SK-N-SH (cell line): ENCODE data around the gene NOTO.

Experiments
- CHD2 ChIP-seq: fragments of 150-350 bp; IDR thresholded peaks from 2 replicates; pipeline ENCODE4 v1.6.1; 2018; ENCODE audit warnings: low read length; ENCODE audit not compliant: partially characterized antibody
- EP300 ChIP-seq, 2 experiments: IDR thresholded peaks; 2 replicates each; pipeline versions ENCODE4 v1.4.0 to v1.6.1; 2012; ENCODE audit warnings: borderline replicate concordance in 1 of 2, low read depth in 1 of 2, low read length in 1 of 2
- EZH2phosphoT487 ChIP-seq: fragments of 200-600 bp; sonication (generic); IDR thresholded peaks from 2 replicates; pipeline ENCODE4 v1.6.1; 2017; ENCODE audit warnings: low read depth, mixed run types, mild to moderate bottlenecking, antibody characterized with exemption, moderate library complexity, borderline replicate concordance
- JUND ChIP-seq: IDR thresholded peaks from 2 replicates; pipeline ENCODE4 v1.4.0; 2012
- NFIC ChIP-seq: IDR thresholded peaks from 2 replicates; pipeline ENCODE4 v1.4.0; 2012; ENCODE audit warnings: borderline replicate concordance
- NRF1 ChIP-seq: IDR thresholded peaks from 2 replicates; pipeline ENCODE4 v1.6.1; 2012; ENCODE audit warnings: low read depth, mild to moderate bottlenecking, low read length
- POLR2AphosphoS5 ChIP-seq: IDR thresholded peaks from 2 replicates; pipeline ENCODE4 v1.6.1; 2012; ENCODE audit warnings: low read depth, low read length
- RAD21 ChIP-seq: IDR thresholded peaks from 2 replicates; pipeline ENCODE4 v1.6.1; 2012; ENCODE audit warnings: mild to moderate bottlenecking, low read length
- RXRA ChIP-seq: IDR thresholded peaks from 2 replicates; pipeline ENCODE4 v1.4.0; 2012; ENCODE audit warnings: low read depth, mild to moderate bottlenecking, borderline replicate concordance
- TAF1 ChIP-seq: IDR thresholded peaks from 2 replicates; pipeline ENCODE4 v1.6.1; 2012; ENCODE audit warnings: low read depth, mild to moderate bottlenecking, low read length, moderate library complexity, borderline replicate concordance
- TF ChIP-seq, protein P1 (sequence below): fragments of 200-600 bp; sonication (generic); IDR thresholded peaks from 2 replicates; pipeline ENCODE4 v1.6.1; 2017; ENCODE audit warnings: antibody characterized with exemption, mild to moderate bottlenecking, moderate library complexity
- TF ChIP-seq, protein P2 (sequence below): IDR thresholded peaks from 2 replicates; pipeline ENCODE4 v1.6.1; 2012; ENCODE audit warnings: mild to moderate bottlenecking, low read depth, low read length, moderate library complexity
- TF ChIP-seq, protein P3 (sequence below): fragments of 150-350 bp; IDR thresholded peaks from 2 replicates; pipeline ENCODE4 v1.6.1; 2017; ENCODE audit warnings: antibody characterized with exemption, low read length, low read depth, borderline replicate concordance

DNA sequence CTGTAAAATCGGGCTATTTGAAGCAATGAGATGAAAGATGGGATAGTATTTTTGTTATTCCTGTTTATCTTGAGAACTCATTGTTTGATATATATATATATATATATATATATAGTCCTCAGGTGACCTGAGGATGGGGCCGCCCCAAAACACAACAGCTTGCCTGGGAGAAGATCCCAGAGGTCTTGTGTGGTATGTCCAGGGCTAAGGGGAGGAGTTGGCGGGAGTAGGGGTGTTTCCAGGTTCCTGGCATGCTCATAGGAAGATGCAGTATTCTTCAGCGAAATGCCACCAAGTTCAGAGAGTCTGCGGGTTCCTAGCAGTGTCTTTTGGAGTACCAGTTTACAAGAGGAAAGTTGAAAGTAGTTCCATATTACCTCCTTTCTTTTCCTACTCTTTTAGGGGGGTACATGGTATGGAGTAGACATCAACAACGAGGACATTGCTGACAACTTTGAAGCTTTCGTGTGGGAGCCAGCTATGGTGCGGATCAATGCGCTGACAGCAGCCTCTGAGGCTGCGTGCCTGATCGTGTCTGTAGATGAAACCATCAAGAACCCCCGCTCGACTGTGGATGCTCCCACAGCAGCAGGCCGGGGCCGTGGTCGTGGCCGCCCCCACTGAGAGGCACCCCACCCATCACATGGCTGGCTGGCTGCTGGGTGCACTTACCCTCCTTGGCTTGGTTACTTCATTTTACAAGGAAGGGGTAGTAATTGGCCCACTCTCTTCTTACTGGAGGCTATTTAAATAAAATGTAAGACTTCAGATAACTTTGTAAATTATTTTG lies 50.1 kb downstream of the NOTO start:
- TF ChIP-seq, protein P1, sequence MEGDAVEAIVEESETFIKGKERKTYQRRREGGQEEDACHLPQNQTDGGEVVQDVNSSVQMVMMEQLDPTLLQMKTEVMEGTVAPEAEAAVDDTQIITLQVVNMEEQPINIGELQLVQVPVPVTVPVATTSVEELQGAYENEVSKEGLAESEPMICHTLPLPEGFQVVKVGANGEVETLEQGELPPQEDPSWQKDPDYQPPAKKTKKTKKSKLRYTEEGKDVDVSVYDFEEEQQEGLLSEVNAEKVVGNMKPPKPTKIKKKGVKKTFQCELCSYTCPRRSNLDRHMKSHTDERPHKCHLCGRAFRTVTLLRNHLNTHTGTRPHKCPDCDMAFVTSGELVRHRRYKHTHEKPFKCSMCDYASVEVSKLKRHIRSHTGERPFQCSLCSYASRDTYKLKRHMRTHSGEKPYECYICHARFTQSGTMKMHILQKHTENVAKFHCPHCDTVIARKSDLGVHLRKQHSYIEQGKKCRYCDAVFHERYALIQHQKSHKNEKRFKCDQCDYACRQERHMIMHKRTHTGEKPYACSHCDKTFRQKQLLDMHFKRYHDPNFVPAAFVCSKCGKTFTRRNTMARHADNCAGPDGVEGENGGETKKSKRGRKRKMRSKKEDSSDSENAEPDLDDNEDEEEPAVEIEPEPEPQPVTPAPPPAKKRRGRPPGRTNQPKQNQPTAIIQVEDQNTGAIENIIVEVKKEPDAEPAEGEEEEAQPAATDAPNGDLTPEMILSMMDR = no peak
- TF ChIP-seq EZH2phosphoT487 (no peak), EP300 (IDR thresholded peaks at IDR 0.05; ENCODE audit: borderline replicate concordance in 1 of 2, low read depth in 1 of 2, low read length in 1 of 2) (no peak), JUND (no peak), POLR2AphosphoS5 (no peak), NRF1 (no peak), CHD2 (no peak), RAD21 (no peak), TAF1 (no peak), NFIC (no peak), RXRA (no peak)
- TF ChIP-seq, protein P2, sequence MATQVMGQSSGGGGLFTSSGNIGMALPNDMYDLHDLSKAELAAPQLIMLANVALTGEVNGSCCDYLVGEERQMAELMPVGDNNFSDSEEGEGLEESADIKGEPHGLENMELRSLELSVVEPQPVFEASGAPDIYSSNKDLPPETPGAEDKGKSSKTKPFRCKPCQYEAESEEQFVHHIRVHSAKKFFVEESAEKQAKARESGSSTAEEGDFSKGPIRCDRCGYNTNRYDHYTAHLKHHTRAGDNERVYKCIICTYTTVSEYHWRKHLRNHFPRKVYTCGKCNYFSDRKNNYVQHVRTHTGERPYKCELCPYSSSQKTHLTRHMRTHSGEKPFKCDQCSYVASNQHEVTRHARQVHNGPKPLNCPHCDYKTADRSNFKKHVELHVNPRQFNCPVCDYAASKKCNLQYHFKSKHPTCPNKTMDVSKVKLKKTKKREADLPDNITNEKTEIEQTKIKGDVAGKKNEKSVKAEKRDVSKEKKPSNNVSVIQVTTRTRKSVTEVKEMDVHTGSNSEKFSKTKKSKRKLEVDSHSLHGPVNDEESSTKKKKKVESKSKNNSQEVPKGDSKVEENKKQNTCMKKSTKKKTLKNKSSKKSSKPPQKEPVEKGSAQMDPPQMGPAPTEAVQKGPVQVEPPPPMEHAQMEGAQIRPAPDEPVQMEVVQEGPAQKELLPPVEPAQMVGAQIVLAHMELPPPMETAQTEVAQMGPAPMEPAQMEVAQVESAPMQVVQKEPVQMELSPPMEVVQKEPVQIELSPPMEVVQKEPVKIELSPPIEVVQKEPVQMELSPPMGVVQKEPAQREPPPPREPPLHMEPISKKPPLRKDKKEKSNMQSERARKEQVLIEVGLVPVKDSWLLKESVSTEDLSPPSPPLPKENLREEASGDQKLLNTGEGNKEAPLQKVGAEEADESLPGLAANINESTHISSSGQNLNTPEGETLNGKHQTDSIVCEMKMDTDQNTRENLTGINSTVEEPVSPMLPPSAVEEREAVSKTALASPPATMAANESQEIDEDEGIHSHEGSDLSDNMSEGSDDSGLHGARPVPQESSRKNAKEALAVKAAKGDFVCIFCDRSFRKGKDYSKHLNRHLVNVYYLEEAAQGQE = no peak
- TF ChIP-seq, protein P3, sequence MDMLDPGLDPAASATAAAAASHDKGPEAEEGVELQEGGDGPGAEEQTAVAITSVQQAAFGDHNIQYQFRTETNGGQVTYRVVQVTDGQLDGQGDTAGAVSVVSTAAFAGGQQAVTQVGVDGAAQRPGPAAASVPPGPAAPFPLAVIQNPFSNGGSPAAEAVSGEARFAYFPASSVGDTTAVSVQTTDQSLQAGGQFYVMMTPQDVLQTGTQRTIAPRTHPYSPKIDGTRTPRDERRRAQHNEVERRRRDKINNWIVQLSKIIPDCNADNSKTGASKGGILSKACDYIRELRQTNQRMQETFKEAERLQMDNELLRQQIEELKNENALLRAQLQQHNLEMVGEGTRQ = no peak
